Hindlimb muscle (tissue), 1 donor: ENCODE results near the gene SERPINB6. TPM values are rescaled to one million over a fixed set of nuclear protein-coding genes. Genes with fewer than 3 reads are reported as not detected.
A peak's percentile ranks its signal among the peaks of the same experiment; 100 is the strongest.
"Not testable (repeated sequence)": the region's sequence is repeated elsewhere in the genome, so short reads cannot be mapped to it uniquely, and the experiment has no call there.

Source experiments
- DNase-seq: peaks from one replicate; pipeline ENCODE4 v3.0.0-alpha.2; 2013
- polyA plus RNA-seq: library from polyadenylated mRNA; unstranded; fragments of 120-200 nt; gene quantifications from one replicate; pipeline ENCODE4 v1.2.1, GENCODE V29; 2013; ENCODE audit not compliant: insufficient read length

The SERPINB6 gene
- polyA plus RNA-seq, 1 donor, result 91.7 TPM

- no peak for DNase-seq
Observed at GRCh38 chr6:2958331-2958711, 13.0 kb downstream of the SERPINB6 start.

- no peak for DNase-seq
Observed at GRCh38 chr6:2957696-2958330, 13.6 kb downstream of the SERPINB6 start.

GRCh38 chr6:2956930-2957685 lies 14.3 kb downstream of the SERPINB6 start:
- DNase-seq, result no peak

GRCh38 chr6:2953098-2953497 lies 18.3 kb downstream of the SERPINB6 start:
- no peak for DNase-seq

- DNase-seq, result peak; percentile 82
Observed at GRCh38 chr6:2952557-2953095, 18.7 kb downstream of the SERPINB6 start.

- no peak for DNase-seq
Observed at GRCh38 chr6:2951728-2952127, 19.6 kb downstream of the SERPINB6 start.

- DNase-seq, result no peak
Observed at GRCh38 chr6:2950713-2951112, 20.7 kb downstream of the SERPINB6 start.

- DNase-seq, result no peak
Observed at GRCh38 chr6:2949536-2950083, 21.8 kb downstream of the SERPINB6 start.

- no peak for DNase-seq
Observed at GRCh38 chr6:2949121-2949520, 22.2 kb downstream of the SERPINB6 start.

- no peak for DNase-seq
Observed at GRCh38 chr6:2948228-2949025, 22.9 kb downstream of the SERPINB6 start.

GRCh38 chr6:2947445-2947844 lies 23.9 kb downstream of the SERPINB6 start:
- no peak for DNase-seq

GRCh38 chr6:2945153-2945452 lies 26.3 kb downstream of the SERPINB6 start:
- DNase-seq, result no peak

GRCh38 chr6:2944405-2945152 lies 26.8 kb downstream of the SERPINB6 start:
- no peak for DNase-seq

GRCh38 chr6:2943564-2943955 lies 27.8 kb downstream of the SERPINB6 start:
- DNase-seq, result no peak

GRCh38 chr6:2942914-2943563 lies 28.3 kb downstream of the SERPINB6 start:
- no peak for DNase-seq

GRCh38 chr6:2942116-2942515 lies 29.3 kb downstream of the SERPINB6 start:
- not testable (repeated sequence) for DNase-seq

- no peak for DNase-seq
Observed at GRCh38 chr6:2940851-2941250, 30.5 kb downstream of the SERPINB6 start.

- no peak for DNase-seq
Observed at GRCh38 chr6:2940010-2940850, 31.1 kb downstream of the SERPINB6 start.

- no peak for DNase-seq
Observed at GRCh38 chr6:2939315-2940009, 31.9 kb downstream of the SERPINB6 start.

- DNase-seq, result no peak
Observed at GRCh38 chr6:2938632-2939083, 32.7 kb downstream of the SERPINB6 start.
